A549 (cell line): ENCODE results near the gene CNTFR. TPM values are rescaled to one million over a fixed set of nuclear protein-coding genes. Genes with fewer than 3 reads are reported as not detected.

Experiments
- ATAC-seq, 2 experiments: fragments of 200-7000 bp in 1 of 2; fragments of >200 bp in 1 of 2; cut with Nextera tagmentation in 1 of 2; cut with Tn5 transposase in 1 of 2; 3 replicates each; pipeline versions ENCODE4 v1.8.0 to v1.9.1; 2018 to 2020; ENCODE audit warnings: mild to moderate bottlenecking in 1 of 2, moderate library complexity in 1 of 2
- CTCF ChIA-PET: fragments of 300-600 bp; sonication (Branson Sonifier 250); formaldehyde crosslinking; extraction: SDS; loops from one replicate; lab custom pipeline; 2021; ENCODE audit warnings: antibody characterized with exemption, inconsistent platforms; lab: Yijun Ruan, JAX
- POLR2A ChIA-PET: fragments of 350-600 bp; formaldehyde crosslinking; extraction: SDS; loops from one replicate; lab custom pipeline; 2021; ENCODE audit warnings: antibody characterized with exemption, inconsistent platforms; lab: Yijun Ruan, JAX
- DNase-seq, 2 experiments: peaks; one replicate each; pipeline versions ENCODE4 v3.0.0 to v3.0.0-alpha.2; 2011 to 2016; ENCODE audit warnings: low read depth in 1 of 2, low spot score in 1 of 2
- FAIRE-seq: peaks from 2 replicates; lab custom pipeline; 2011; peaks lifted over from hg19 to GRCh38; lab: Jason Lieb, UNC
- H3K27ac ChIP-seq, 2 experiments: fragments of >200 bp; sonication (Bioruptor Twin); formaldehyde crosslinking; 3 replicates each; pipeline ENCODE4 v1.5.1; 2016 to 2017
- H3K4me1 ChIP-seq: fragments of >200 bp; sonication (Bioruptor Twin); formaldehyde crosslinking; 3 replicates; pipeline ENCODE4 v1.6.1; 2016
- H3K4me2 ChIP-seq: fragments of >200 bp; sonication (Bioruptor Twin); formaldehyde crosslinking; 3 replicates; pipeline ENCODE4 v1.6.1; 2016
- H3K4me3 ChIP-seq: fragments of >200 bp; sonication (Bioruptor Twin); formaldehyde crosslinking; 3 replicates; pipeline ENCODE4 v1.5.1; 2016
- H3K9me3 ChIP-seq: fragments of >200 bp; sonication (Bioruptor Twin); formaldehyde crosslinking; 3 replicates; pipeline ENCODE4 v1.6.1; 2016
- ATOH8 ChIP-seq: fragments of 250-450 bp; sonication (Bioruptor Pico); IDR thresholded peaks from 2 replicates; pipeline ENCODE4 v1.5.0; 2020; ENCODE audit warnings: low read depth, mild to moderate bottlenecking, moderate library complexity
- CBX2 ChIP-seq: fragments of 200-600 bp; sonication (generic); IDR thresholded peaks from 2 replicates; pipeline ENCODE4 v1.6.1; 2016; ENCODE audit warnings: low read depth, mild to moderate bottlenecking, borderline replicate concordance
- ESRRA ChIP-seq: fragments of 150-350 bp; IDR thresholded peaks from 2 replicates; pipeline ENCODE4 v1.6.1; 2014; ENCODE audit warnings: mild to moderate bottlenecking, low read length, borderline replicate concordance
- GATA3 ChIP-seq: IDR thresholded peaks from 2 replicates; pipeline ENCODE4 v1.6.1; 2012; ENCODE audit warnings: borderline replicate concordance
- HMGXB4 ChIP-seq: fragments of 250-450 bp; sonication (Bioruptor Pico); IDR thresholded peaks from 2 replicates; pipeline ENCODE4 v1.5.0; 2021; ENCODE audit warnings: mild to moderate bottlenecking, moderate library complexity, borderline replicate concordance
- JUNB ChIP-seq: fragments of >200 bp; sonication (Bioruptor Twin); formaldehyde crosslinking; IDR thresholded peaks from 2 replicates; pipeline ENCODE4 v1.6.1; 2016
- NPAS2 ChIP-seq: fragments of 250-450 bp; sonication (Bioruptor Pico); IDR thresholded peaks from 2 replicates; pipeline ENCODE4 v1.8.0; 2022; ENCODE audit warnings: mild to moderate bottlenecking, moderate library complexity, borderline replicate concordance
- RAD21 ChIP-seq, 2 experiments: fragments of >200 bp in 1 of 2; sonication (Bioruptor Twin) in 1 of 2; formaldehyde crosslinking in 1 of 2; IDR thresholded peaks in 1 of 2; conservative IDR thresholded peaks in 1 of 2; 2 replicates in 1 of 2; 3 replicates in 1 of 2; pipeline ENCODE4 v1.6.1; 2012 to 2018; ENCODE audit warnings: inconsistent platforms in 1 of 2
- SREBF2 ChIP-seq: fragments of 450-650 bp; IDR thresholded peaks from 2 replicates; pipeline ENCODE4 v1.6.1; 2014; ENCODE audit warnings: mild to moderate bottlenecking, moderate library complexity
- USF2 ChIP-seq: fragments of 450-650 bp; IDR thresholded peaks from 2 replicates; pipeline ENCODE4 v1.6.1; 2014; ENCODE audit warnings: antibody characterized with exemption
- WGBS: methylation state at CpG from one replicate; pipeline ENCODE4 v1.1.6; 2017; ENCODE audit errors: missing lambda C conversion rate; 5-methylcytosine and 5-hydroxymethylcytosine counted together
- polyA plus RNA-seq, 4 experiments: library from polyadenylated mRNA; depleted of rRNA in 3 of 4; stranded (reverse); fragments of >200 nt; fragmentation: RNase III in 1 of 4; extraction: RNeasy Plus Mini Kit Qiagen cat#74134 plus additional on column Dnase treatment in 1 of 4; gene quantifications; 2 replicates in 3 of 4; 3 replicates in 1 of 4; pipeline ENCODE4 v1.2.3, GENCODE V29; 2011 to 2017
- TF ChIP-seq, protein P1 (sequence below): fragments of 150-350 bp; IDR thresholded peaks from 2 replicates; pipeline ENCODE4 v1.6.1; 2014; ENCODE audit warnings: low read depth, mild to moderate bottlenecking, low read length
- TF ChIP-seq, protein P2 (sequence below): fragments of >200 bp; sonication (Bioruptor Twin); formaldehyde crosslinking; IDR thresholded peaks from 3 replicates; pipeline ENCODE4 v1.5.1; 2016
- TF ChIP-seq, protein P3 (sequence below): IDR thresholded peaks from 2 replicates; pipeline ENCODE4 v1.6.1; 2012

The CNTFR gene
- polyA plus RNA-seq, 2 of the 4 experiments (the other 2 are of a cell fraction): 0.09 TPM; not detected in 1

DNA sequence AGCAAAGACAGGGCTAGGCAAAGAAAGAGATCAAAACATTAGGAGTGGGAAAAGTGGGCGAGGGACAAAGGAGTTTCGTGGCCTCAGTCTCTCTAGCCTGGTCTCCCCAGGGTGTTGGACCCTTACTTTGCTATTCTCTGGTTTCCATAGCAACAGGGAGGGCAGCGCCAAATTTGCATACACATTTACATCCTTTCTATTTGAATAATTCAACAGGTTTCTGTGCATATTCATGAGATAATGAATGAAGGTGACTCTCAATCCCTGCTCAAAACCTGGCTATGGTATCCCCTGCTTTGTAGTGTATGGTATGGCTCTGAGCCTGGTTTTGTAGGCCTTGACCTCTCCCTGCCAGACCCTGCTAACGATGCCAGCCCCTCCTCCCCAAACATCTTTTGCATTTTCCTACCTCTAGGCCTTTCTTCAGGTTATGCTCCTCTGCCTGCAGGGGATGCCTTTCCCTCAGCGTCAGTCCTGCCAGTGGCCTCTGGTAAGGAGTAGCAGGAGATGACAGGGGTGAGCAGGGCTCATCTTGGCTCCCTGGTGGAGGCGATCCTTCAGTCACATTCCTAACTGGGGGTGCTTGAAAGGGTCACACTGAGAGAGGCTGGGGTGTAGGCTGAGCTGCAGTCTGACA lies 12.5 kb upstream of the CNTFR start:
- POLR2A ChIA-PET: no interaction called here
- CTCF ChIA-PET: interaction anchor here (0.8 to 17.0 kb wide), 25 partner anchors 9 to 270 kb away, joined by 3 to 429 read pairs (median 14); partner anchors contain the start of genes ARID3C and SIGMAR1
- WGBS: 57% methylated on average over 5 of the region's 6 CpGs
- no peak for TF ChIP-seq USF2
- TF ChIP-seq GATA3: no peak
- TF ChIP-seq HMGXB4: no peak
- no peak for TF ChIP-seq ESRRA
- TF ChIP-seq, protein P1, sequence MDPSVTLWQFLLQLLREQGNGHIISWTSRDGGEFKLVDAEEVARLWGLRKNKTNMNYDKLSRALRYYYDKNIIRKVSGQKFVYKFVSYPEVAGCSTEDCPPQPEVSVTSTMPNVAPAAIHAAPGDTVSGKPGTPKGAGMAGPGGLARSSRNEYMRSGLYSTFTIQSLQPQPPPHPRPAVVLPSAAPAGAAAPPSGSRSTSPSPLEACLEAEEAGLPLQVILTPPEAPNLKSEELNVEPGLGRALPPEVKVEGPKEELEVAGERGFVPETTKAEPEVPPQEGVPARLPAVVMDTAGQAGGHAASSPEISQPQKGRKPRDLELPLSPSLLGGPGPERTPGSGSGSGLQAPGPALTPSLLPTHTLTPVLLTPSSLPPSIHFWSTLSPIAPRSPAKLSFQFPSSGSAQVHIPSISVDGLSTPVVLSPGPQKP: no peak
- no peak for TF ChIP-seq CBX2
- TF ChIP-seq, protein P2, sequence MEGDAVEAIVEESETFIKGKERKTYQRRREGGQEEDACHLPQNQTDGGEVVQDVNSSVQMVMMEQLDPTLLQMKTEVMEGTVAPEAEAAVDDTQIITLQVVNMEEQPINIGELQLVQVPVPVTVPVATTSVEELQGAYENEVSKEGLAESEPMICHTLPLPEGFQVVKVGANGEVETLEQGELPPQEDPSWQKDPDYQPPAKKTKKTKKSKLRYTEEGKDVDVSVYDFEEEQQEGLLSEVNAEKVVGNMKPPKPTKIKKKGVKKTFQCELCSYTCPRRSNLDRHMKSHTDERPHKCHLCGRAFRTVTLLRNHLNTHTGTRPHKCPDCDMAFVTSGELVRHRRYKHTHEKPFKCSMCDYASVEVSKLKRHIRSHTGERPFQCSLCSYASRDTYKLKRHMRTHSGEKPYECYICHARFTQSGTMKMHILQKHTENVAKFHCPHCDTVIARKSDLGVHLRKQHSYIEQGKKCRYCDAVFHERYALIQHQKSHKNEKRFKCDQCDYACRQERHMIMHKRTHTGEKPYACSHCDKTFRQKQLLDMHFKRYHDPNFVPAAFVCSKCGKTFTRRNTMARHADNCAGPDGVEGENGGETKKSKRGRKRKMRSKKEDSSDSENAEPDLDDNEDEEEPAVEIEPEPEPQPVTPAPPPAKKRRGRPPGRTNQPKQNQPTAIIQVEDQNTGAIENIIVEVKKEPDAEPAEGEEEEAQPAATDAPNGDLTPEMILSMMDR: no peak
- no peak for TF ChIP-seq NPAS2 (CRISPR knock-in tag)
- TF ChIP-seq RAD21 (conservative IDR thresholded peaks at IDR 0.05 in 1 of 2, IDR thresholded peaks at IDR 0.05 in 1 of 2): no peak
- TF ChIP-seq JUNB: no peak
- no peak for TF ChIP-seq ATOH8 (CRISPR knock-in tag)
- H3K27ac ChIP-seq: no peak overlapping the region
- no peak overlapping the region for H3K4me2 ChIP-seq
- ATAC-seq (no peak), FAIRE-seq (no peak), DNase-seq (no peak)
- peaks cover under 1% of the 10 kb centered on the region; the same call in 1 of the 3 replicates for H3K4me1 ChIP-seq
- no peak overlapping the region for H3K4me3 ChIP-seq
- no peaks in the 10 kb centered on the region for H3K9me3 ChIP-seq

DNA sequence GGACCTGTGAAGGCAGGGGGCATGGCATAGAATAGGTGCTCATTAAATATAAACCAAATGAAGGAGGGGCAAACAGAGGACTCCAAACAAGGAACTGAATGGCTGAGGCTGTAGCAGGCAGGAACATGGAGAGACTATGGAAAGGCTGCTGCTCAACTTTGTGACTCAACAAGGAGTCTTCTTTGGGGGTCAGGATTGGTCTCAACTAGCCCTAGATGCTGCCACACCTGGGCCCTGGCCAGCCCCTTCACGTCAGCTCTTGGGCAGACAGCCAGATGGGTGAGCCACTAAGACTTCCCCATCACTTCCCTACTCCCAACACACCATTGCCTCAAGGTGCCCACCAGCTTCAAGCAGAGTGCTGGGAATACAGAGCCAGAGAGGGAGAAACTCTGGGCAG lies 11.4 kb upstream of the CNTFR start:
- 13% methylated on average over 1 of the region's 1 CpG for WGBS
- ChIA-PET POLR2A (no interaction called here), CTCF (interaction anchor here (0.7 to 11.6 kb wide), 10 partner anchors 8 to 268 kb away, joined by 3 to 297 read pairs (median 5); no protein-coding TSS in a partner anchor)
- ATAC-seq (no peak), DNase-seq (no peak), FAIRE-seq (no peak)
- no peak overlapping the region for H3K4me3 ChIP-seq
- H3K4me1 ChIP-seq: no peaks in the 10 kb centered on the region
- H3K27ac ChIP-seq: no peak overlapping the region
- TF ChIP-seq, protein P1: no peak
- no peak for TF ChIP-seq SREBF2
- TF ChIP-seq, protein P2: no peak
- TF ChIP-seq, protein P3, sequence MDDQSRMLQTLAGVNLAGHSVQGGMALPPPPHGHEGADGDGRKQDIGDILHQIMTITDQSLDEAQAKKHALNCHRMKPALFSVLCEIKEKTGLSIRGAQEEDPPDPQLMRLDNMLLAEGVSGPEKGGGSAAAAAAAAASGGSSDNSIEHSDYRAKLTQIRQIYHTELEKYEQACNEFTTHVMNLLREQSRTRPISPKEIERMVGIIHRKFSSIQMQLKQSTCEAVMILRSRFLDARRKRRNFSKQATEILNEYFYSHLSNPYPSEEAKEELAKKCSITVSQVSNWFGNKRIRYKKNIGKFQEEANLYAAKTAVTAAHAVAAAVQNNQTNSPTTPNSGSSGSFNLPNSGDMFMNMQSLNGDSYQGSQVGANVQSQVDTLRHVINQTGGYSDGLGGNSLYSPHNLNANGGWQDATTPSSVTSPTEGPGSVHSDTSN: no peak
- H3K9me3 ChIP-seq: no peaks in the 10 kb centered on the region
- H3K4me2 ChIP-seq: no peak overlapping the region
